NCI-H128 (cell line): ENCODE measurements around the gene MYOM3.

Source experiments
- DNase-seq: peaks from one replicate; lab custom pipeline; 2025; ENCODE audit not compliant: unreplicated experiment; lab: John Stamatoyannopoulos, UW

The MYOM3 gene

GRCh38 chr1:24117132-24117531 lies 5.2 kb upstream of the MYOM3 start:
- no peak for DNase-seq

GRCh38 chr1:24114753-24115152 lies 2.8 kb upstream of the MYOM3 start:
- no peak for DNase-seq

DNA sequence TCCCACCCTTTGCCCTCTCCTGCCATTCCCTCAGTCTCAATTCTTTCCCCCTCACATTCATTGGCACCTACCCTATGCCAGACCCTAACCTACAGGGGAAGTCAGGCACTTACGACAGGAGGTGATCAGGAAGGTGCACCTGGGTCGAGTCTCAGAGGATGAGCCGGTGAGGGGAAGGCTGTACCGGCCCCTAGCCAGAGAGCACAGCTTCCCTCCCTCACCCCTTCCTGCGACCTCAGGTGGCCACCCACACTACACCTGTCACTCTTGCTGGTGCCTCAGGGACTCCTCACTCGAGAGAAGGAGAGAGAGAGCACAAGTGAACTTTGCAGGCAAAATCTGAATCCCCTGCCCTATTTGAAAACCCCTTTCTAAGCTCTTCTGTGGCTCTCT lies 1.7 kb upstream of the MYOM3 start:
- DNase-seq: no peak

GRCh38 chr1:24111262-24111995 lies 506 bp downstream of the MYOM3 start:
- no peak for DNase-seq

GRCh38 chr1:24110642-24111261 lies 1.2 kb downstream of the MYOM3 start:
- no peak for DNase-seq

- DNase-seq: no peak
Measured at GRCh38 chr1:24109686-24110475, 2.1 kb downstream of the MYOM3 start.

DNA sequence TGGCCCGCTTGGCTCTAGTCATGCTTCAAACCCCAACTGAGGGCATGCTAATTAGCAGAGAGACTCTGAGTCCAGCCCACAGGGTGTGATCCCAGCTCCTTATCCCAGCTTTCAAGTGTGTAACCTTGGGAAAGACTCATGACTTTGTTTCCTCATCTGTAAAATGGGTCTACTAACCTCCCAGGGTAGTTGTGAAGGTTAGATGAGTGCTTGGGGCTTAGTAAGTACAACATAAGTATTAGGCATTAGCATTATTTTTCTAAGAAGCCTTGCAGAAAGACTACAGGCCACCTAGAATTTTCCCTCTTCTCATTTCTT lies 2.8 kb downstream of the MYOM3 start:
- DNase-seq: no peak

DNA sequence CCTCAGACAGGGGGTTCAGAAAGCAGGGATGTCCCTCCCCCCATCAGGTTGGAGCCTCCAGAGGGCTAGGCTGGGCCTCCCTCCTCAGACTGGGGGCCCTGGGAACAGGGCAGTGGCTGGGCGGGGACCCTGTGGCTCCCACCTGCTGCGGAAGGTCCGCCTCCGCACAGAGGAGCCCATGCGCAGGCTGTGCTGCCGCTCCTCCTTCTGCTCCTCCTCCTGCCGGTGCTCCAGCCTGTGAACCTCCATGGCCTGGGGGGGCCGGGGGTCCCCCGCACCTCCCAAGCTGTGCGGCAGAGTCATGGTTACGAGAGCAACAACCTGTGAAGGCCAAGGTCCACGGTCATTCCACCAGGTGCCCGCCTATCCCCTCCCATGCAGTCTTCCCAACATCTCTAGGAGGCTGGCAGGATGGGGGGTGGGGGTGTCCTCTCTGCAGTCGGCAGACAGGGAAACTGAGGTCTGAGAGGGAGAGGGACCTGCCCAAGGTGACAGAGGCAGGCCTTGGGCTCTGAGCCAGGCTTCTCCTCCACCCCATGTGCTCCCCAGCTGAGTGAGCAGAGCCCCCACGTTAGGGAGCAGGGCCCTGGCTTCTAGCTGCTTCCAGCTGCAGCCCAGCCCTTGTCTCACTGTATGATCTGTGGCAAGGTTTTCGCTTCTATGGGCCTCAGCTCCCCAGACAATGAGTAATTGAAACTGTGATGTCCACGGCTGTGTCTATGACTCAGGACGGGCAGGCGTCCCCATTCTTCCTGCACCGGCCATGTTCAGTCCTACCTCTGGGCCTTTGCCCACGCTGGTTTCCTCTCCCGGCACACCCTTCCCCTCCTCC lies 3.4 kb downstream of the MYOM3 start:
- DNase-seq: no peak

DNA sequence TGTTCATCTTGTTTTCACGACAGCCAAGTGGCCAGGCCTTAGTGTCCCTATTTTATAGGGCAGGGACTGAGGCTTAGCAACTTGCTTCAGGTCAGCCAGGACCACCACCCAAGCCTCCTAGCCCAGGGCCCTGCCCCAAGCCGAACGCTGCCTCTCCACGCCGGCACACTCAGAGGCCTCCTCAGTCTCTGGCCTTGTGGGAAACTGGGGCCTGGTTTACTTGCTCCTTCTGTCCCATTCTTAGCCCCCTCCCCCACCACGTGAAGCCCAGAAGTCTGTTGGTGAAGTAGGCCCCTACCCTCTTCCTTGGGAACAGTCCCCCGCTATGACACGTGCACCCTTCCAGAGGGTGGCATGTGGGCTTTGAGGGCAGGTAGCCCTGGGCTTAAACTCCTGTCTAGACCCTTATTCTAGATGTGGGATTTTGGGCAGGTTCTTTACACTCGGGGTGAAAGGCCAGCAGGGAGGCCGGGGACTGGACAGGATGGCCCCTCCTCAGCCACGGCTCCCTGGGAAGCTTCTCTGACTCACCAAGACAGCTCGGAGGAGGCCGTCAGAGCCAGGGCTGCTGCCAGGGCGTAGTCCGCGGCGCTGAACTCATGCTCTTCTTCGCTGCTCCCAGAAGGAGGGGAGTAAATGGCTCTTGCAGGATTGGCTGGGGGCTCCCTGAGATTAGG lies 4.3 kb downstream of the MYOM3 start:
- DNase-seq: no peak

DNA sequence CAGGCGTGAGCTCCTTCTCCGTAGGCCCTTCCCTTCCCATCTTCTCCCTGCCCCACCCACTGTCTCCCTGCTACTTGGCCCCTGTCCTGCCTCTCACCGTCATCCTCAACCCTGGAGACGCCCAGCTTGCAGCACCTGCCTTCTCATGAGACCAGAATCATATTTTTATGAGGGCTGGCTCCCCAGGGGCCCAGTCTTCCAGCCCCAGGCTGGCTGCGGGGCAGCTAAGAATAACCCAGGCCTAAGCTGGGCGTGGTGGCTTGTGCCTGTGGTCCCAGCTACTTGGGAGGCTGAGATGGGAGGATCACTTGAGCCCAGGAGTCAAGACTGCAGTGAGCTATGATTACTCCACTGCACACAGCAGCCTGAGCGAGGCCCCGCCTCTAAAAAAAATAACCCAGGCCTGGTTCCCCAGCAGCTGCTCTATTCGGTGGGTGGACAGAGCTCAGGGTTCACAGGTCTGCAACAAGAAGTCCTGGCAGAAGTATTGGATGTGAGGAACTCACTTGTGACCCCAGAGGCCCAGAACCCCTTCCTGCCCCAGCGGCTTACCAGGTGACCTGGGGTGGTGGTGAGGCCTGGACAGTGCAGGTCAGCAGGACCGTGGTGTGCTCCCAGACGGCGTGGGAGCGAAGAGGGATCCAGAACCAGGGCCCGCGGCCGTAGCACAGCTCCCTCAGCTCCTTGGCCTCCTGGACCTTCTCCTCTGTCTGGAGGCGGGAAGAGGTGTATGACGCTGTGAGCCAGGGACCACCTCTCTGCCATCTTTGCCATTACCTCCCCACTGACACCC lies 6.4 kb downstream of the MYOM3 start:
- no peak for DNase-seq

DNA sequence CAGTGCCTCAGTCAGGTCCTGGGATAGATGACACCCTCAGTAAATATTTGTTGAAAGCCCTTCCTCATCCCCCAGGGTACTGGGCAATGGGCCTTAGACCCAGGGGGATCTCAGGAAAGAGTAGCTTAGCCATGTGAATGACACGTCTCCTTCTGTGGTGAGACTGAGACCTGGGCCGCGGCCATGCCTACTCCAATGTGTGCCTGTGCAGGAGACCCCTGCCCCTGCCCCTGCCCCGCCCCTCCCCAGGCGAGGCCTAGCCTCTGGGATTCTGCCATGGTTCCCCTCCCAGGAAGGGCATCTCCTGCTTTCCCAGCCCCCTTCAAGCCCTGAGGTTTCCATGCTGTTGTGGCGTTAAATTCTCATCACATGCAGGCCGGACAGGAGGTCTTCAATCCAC lies 7.1 kb downstream of the MYOM3 start:
- no peak for DNase-seq

- DNase-seq: no peak
Measured at GRCh38 chr1:24103879-24104278, 8.1 kb downstream of the MYOM3 start.

DNA sequence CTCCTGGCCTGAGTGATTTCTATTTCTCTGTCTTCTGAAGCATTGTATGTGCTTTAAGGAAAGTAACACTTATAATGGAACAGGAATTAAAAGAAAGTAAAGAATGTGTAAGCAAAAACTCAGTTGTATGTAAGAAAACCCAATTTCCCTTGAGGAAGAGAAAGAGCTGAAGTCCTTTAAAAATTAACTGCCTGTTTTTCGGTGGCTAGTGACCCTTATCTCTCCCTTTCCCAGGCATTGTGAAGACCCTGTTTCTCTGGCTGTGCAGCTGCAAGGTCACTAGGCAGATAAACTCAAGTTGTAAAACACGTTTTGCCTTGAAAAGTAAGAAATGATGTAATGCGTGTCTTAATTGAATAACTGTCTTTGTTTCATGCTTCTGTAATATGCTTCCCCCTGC lies 8.5 kb downstream of the MYOM3 start:
- no peak for DNase-seq

GRCh38 chr1:24102961-24103360 lies 9.0 kb downstream of the MYOM3 start:
- no peak for DNase-seq

- no peak for DNase-seq
Measured at GRCh38 chr1:24101796-24102586, 9.9 kb downstream of the MYOM3 start.

DNA sequence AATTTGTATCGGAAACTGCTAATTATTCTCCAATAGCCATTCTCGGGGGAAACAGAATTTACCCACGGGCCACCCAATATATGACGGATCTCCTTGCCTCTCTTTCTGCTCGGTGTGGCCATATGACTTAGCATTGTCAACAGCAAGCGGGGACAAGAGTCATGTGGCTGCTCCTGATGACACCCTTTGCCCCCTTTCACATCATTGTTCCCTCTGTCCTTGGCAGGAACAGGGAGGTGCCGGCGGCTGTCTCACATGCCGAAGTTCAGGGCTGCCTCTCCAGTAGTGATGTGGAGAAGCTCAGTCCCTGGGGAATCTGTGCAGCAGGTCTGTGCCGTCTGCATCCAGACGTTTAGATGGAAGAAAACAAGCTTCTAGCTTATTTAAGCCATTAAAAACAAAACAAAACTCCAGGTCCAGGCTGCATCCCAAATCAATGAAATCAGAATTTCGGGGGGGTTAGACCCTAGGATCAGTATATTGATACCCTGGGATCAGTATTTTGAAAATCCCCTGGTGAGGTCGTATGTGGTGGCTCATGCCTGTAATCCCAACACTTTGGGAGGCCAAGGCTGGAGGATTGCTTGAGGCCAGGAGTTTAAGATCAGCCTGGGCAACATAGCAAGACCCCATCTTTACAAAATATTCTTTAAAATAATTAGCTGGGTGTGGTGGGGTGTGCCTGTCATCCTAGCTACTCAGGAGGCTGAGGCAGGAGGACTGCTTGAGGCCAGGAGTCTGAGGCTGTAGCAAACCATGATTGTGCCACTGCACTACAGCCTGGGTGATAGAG lies 10.8 kb downstream of the MYOM3 start:
- no peak for DNase-seq

GRCh38 chr1:24098943-24099638 lies 12.8 kb downstream of the MYOM3 start:
- DNase-seq: no peak

DNA sequence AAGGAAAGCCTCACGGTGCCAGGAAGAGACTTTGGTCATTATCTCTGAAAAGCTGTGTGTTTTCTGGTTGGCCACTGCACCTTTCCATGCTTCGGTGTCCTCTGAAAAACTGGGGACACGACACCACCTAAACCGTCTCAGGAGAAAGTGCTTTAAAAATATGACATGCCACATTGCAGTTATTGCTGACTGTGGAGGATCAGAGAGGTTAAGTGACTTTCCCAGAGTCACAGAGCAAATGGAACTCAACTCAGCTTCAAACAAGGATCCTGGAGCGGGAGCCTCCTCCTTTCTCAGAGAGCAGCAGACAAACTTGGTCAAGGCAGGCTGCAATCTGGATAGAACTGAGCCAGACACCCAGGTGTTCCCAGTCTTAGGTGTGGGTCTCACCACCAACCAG lies 13.8 kb downstream of the MYOM3 start:
- no peak for DNase-seq
